Ramos (cell line): ENCODE measurements around the gene DNAJC30.
"Not testable (repeated sequence)": the region's sequence is repeated elsewhere in the genome, so short reads cannot be mapped to it uniquely, and the experiment has no call there.

Source experiments
- in situ Hi-C: fragments of 300-500 bp; cut with MboI; formaldehyde crosslinking; loops from one replicate; pipeline ENCODE4 v1.14.3; 2022; ENCODE audit warnings: low sequenced_read_pairs; ENCODE audit not compliant: unreplicated experiment

DNAJC30 gene

GRCh38 chr7:73683056-73683787 lies at the start of gene DNAJC30, which contains the start of gene BUD23:
TSS of gene DNAJC30 (minus strand) at chr7:73683453. CDS start at chr7:73683423, 30 bp downstream.
TSS of gene BUD23 (plus strand) at chr7:73683597. CDS start at chr7:73683626, 29 bp downstream.
- in situ Hi-C loops = no loop called here

GRCh38 chr7:73732397-73732796 lies 49.1 kb upstream of the DNAJC30 start:
- in situ Hi-C loops = loop anchor here (5.0 kb wide), 1 partner anchor 125 kb away; no protein-coding TSS in a partner anchor

- in situ Hi-C loops = loop anchor here (5.0 kb wide), 1 partner anchor 123 kb away; no protein-coding TSS in a partner anchor
Observed at GRCh38 chr7:73730485-73730884, 47.2 kb upstream of the DNAJC30 start.

GRCh38 chr7:73728551-73728950 lies 45.3 kb upstream of the DNAJC30 start:
- in situ Hi-C loops = no loop called here

- in situ Hi-C loops = no loop called here
Observed at GRCh38 chr7:73727952-73728351, 44.7 kb upstream of the DNAJC30 start.

GRCh38 chr7:73726083-73726466 lies 42.8 kb upstream of the DNAJC30 start:
- in situ Hi-C loops = no loop called here

GRCh38 chr7:73723813-73724212 lies 40.6 kb upstream of the DNAJC30 start:
- in situ Hi-C loops = no loop called here

GRCh38 chr7:73722785-73723184 lies 39.5 kb upstream of the DNAJC30 start:
- in situ Hi-C loops = no loop called here

GRCh38 chr7:73722182-73722581 lies 38.9 kb upstream of the DNAJC30 start:
- in situ Hi-C loops = not testable (repeated sequence)

GRCh38 chr7:73721377-73721817 lies 38.1 kb upstream of the DNAJC30 start:
- in situ Hi-C loops = no loop called here

- in situ Hi-C loops = not testable (repeated sequence)
Observed at GRCh38 chr7:73720443-73720842, 37.2 kb upstream of the DNAJC30 start.

GRCh38 chr7:73719806-73720169 lies 36.5 kb upstream of the DNAJC30 start:
- in situ Hi-C loops = no loop called here

GRCh38 chr7:73718905-73719805 lies 35.9 kb upstream of the DNAJC30 start, which contains the start of gene STX1A:
TSS of gene STX1A (minus strand) at chr7:73719669. CDS start at chr7:73719631, 38 bp downstream.
- in situ Hi-C loops = no loop called here

GRCh38 chr7:73718438-73718881 lies 35.2 kb upstream of the DNAJC30 start:
- in situ Hi-C loops = no loop called here

- in situ Hi-C loops = no loop called here
Observed at GRCh38 chr7:73717991-73718405, 34.7 kb upstream of the DNAJC30 start.

- in situ Hi-C loops = no loop called here
Observed at GRCh38 chr7:73717025-73717807, 34.0 kb upstream of the DNAJC30 start.

- in situ Hi-C loops = no loop called here
Observed at GRCh38 chr7:73716318-73716890, 33.2 kb upstream of the DNAJC30 start.

GRCh38 chr7:73715648-73716317 lies 32.5 kb upstream of the DNAJC30 start:
- in situ Hi-C loops = no loop called here

GRCh38 chr7:73713319-73713718 lies 30.1 kb upstream of the DNAJC30 start:
- in situ Hi-C loops = not testable (repeated sequence)
